SIG-M5 (cell line): ENCODE results near the gene PVALEF.

ENCODE experiments used
- DNase-seq: peaks from one replicate; lab custom pipeline; 2025; lab: John Stamatoyannopoulos, UW

The PVALEF gene

DNA sequence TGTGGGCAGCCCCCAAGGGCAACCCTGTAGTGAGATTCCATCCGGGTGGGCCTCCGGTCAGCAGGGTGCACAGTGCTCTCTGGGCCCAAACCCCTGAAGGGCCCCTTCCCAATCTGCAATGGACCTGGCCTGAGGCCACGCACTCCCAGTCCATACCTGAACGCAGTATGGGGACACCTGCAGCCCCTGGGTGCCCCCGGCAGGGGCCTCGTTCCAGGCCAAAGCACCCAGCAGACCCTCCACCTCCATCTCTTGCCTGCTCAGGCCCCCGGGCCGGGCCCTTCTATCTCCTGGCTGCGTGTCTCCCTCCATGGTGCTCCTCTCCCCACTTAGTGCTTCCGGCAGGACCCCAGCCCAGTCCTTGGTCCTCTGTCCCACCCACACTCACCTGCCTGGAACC is 18.0 kb downstream of the PVALEF start:
- no peak for DNase-seq

DNA sequence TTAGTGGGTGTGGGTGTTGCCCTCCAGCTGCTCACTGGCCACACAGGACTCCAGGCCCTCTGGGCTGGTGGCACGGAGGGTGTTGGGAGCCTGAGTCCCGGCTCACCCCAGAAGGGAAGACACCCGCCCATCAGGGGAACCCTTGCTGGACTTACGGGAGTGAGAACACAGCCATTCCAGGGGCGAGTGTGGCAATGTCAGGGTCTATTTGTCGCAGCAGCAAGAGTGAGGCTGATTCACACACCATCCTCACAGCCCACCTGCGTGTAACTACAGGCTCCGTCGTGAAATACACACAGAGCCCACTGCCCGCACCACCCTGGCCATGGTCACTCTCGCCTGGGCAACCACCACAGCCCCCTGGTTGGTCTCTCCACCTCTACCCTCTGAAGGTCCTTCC is 18.5 kb downstream of the PVALEF start:
- DNase-seq, result no peak

DNA sequence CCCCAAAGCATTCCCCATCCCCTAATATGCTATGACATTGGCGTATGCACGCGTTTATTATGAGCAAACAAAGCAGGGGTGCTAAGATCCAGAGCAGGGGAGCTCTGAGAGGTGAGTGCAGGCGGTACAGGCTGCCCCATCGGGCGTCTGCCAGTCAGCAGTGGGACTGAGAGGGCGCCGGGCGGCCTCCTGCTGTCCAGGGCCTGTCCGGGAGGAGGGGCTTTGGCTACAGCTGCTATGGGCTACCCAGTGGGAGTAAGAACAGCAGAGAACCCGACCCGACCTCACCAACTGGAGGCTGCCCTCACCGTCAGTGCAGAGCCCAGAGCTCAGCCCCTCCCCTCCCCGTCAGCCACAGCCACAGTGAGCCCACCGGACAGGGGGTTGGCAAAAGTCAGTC is 19.2 kb downstream of the PVALEF start:
- DNase-seq, result no peak

DNA sequence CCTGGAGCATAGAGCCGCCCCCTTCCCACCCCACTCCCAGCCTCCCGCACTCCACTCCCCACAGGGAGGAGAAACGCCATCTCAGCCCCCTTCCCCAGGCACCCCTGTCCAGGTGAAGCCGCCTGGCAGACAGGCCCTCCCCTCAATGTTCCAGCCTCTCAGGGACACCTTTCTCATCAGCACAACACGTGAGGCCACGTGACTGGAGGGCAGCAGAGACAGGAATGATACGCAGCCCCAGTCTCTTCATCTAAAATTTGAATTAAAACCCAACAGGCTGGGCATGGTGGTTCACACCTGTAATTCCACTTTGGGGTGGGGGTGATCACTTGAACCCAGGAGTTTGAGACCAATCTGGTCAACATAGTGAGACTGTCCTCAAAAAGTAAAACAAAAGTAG is 20.9 kb downstream of the PVALEF start:
- DNase-seq, result no peak

DNA sequence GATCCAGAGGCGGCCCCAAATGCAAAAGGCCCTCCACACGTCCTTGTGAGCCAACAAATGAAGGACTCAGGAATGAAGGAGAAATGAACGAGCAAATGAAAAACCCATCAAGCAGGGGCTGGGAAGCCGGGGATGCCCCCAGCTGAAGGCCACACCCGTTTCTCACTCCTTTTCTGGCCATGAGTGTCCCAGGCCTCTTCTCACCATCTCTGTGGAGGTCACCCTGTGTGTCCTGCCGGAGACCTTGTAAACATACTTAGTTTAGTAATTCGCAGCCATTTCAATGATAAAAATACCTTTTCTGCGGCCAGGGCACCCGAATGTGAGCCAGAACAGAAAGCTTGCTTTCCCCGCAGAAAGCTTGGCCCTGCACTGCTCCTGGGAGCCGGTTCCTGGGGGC is 21.8 kb downstream of the PVALEF start:
- no peak for DNase-seq

DNA sequence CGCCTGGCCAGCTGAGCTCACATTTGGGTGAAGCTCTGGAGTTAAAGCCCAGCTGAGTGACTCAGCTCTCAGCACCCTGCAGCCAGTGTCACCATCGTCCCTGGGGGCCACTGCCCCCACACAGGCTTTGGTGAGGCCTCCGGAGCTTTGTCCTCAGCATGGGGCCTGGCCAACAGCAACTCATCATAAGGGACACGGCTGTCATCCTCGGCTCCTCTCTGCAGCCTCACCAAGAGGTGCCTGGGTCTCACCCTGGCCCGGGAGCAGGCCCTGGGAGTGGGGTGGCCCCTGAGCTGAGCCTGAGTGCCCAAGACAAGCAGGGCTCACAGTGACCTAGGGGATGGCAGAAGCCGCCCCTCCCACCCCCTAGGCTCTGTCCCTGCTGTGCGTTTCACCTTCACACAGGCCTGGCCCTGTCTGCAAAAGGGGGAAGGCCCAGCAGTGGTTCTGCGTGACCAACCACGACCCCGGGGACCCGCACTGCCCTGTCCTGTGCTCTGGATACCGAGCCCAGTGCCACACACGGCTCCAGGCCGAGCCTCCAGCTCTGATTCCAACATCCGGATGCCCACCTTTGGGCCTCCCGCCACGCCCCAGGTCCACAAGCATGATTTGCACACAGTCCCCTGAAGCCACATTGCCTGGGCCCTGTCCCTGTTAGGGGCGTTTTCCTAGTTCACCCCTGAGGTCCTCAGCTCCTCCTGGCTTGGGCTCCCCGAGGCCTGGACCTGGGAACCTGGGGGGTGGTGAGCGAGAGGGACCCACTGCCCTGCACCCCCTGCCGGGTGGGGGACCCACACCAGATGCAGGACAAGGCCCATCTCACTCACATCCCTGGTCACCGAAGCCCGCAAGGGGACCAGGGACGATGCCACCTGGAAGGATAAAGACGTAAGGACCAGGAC is 22.5 kb downstream of the PVALEF start:
- DNase-seq, result no peak

DNA sequence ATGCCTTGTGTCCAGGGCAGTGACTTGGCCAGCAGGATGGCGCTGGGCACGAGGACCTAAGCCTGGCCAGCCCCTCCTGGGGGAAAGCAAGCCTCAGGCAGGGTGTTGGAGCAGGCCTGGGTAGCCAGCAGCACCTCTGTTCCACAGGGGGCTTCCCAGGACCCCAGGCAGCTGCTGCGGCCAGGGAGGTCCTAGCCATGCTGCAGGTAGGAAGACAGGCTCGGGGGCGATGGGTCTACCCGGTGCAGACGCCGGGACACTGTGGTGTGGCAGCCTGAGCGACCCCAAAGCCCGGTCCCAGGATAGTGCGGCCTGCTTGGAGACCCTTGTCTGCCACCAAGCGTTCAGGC is 23.2 kb downstream of the PVALEF start:
- DNase-seq, result no peak

DNA sequence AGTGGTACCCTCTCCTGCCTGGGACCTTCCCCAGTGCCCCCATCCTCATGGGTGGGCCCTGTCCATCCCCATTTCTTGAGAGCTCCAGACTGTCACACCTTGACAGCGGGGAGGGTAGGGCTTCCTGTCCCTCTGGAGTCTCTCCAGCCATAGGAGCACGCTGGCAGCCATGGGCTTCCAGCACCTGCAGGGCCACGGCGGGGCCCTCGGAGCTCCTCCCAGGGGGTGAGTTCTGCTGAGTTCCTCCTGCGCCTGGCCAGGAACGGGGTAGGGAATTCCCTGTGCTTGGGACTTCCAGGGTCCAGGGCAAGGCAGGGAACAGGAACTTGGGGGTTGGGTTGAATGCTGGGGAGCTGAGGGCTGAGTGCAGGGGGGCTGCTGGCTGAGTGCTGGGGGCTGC is 23.7 kb downstream of the PVALEF start:
- no peak for DNase-seq

DNA sequence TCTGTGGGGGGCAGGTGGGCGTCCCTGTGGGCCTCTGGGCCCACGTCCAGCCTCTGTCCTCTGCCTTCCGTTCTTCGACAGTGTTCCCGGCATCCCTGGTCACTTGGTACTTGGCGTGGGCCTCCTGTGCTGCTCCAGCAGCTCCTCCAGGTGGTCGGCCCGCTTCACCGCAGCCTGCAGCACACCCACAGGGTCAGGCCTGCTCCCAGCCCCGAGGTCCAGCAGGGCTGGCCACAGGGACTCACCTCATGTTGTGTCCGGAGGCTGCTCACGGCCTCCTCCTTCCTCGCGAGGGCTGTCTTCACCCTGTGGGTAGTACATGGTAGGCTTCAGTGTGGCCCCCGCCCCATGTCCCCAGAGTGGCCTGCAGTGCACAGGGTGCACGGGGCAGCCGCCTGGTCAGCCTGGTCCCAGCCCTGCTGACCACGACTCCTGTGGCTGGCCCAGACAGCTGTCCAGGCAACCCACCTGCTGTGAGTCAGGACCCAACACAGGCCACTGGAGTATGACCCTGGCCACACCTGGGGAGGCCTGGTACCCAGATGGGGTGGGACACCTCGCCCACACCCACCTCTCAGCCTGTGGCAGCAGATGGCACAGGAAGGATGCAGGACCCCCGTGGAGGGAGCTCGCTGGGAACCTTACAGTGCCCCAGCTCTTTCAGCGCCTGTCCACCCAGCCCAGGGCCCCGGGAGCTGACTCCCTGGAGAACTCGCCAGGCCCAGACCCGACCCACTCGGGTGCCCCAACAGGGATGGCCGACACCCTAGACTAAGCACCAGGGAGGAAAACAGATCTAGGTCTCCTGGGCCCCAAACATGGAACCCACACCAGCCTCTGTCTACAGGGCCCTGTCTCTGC is 24.6 kb downstream of the PVALEF start:
- no peak for DNase-seq

DNA sequence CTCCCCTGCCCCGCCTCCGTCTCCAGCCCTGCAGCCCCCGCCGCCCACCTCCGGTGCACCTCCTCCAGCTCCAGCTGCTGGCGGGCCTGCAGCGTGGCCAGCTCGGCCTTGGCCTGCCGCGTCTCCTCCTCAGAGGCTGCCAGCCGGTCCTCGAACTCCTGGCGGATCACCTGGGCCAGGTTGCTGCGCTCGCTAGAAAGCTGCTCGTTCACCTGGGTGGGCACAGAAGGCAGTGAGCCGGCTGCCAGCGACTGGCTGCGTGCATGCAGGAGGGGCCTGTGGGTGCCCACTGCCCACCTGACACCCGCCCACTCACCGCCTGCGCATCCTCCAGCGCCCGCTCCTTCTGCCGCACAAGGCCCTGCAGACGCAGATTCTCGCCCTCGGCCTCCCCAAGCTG is 25.3 kb downstream of the PVALEF start:
- DNase-seq, result no peak

DNA sequence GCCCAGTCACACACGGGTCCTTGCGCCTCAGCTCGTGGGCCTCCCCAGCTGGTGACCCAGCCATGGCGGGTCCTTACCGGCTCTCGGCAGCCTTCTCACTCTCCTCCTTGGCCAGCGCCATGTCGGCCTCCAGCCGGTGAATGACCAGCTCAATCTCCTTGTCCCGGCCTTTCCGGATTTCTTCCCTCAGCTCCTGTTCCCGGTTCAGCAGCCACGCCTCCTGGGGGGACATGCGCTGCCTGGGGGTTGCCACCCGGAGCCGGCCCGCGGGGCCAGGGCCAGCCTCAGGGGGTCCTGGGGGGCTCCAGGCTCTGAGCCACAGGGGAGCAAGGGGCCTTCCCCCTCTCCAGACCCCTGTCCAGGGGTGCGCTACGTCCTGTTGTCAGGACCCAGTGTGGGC is 25.8 kb downstream of the PVALEF start:
- DNase-seq, result no peak

DNA sequence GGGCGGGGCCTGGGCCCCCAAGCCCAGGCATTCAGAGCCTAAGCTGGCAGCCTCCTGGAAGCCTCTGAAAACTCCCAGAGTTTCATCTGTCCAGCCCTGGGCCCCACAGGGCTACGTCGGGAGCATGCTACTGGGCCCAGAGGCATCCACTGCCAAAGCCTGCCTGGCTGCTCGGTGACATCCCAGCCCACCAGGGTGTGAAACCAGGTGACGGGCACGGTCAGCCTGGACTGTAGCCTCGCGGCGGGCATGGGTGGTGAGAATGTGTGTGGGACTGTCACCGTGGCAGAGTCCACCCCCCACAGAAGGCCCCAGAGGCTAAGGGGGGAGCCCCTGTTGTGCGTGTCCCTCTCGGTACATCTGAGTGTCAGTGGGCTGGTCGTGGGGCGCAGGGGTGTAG is 26.3 kb downstream of the PVALEF start:
- no peak for DNase-seq

DNA sequence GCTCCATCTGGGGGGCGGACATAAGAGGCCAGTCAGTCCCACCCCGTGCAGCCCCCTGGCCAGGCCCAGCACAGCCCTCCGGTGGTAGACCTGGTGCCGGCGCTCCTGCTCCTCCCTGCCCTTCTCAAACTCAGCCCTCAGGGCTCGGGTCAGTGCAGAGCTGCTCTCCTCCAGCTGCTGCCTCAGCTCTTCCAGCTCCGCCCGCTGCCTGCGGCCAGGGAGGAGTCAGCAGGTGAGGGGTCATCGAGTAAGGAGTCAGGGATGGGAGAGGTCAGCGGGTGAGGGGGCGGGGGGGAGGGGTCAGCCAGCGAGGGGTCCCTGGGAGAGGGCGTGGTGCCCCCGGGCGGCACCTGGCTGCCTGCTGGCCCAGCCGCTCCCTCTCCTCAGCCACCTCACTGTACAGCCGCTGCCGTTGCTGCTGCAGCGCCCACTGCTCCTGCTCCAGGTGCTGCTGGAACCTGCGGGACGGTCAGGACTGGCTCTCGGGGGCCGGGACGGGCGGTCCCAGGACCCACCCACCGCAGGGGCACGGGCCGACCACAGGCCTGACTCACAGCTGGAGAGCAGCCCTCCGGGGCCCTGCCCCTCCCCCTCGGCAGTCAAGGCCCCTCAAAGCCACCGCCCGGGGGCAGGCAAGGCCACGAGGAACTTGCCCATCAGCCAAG is 27.2 kb downstream of the PVALEF start:
- no peak for DNase-seq

DNA sequence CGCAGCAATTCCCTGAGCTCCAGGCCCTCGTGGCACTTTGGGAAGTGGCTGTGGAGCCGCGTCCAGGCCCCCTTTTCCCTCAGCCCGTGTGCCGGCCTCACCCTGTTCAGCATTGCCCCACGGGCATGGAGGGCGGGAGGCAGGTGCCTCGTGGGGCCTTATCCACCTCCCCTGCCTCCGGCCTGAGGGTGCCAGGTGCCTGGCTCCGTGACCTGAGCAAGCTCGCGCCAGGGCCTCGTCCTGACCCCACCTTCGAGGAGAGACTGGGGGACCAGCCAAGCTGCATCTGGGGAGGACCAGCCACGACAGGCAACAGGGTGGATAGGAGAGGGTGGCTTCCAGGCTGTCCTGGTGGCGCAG is 27.7 kb downstream of the PVALEF start:
- DNase-seq, result no peak

DNA sequence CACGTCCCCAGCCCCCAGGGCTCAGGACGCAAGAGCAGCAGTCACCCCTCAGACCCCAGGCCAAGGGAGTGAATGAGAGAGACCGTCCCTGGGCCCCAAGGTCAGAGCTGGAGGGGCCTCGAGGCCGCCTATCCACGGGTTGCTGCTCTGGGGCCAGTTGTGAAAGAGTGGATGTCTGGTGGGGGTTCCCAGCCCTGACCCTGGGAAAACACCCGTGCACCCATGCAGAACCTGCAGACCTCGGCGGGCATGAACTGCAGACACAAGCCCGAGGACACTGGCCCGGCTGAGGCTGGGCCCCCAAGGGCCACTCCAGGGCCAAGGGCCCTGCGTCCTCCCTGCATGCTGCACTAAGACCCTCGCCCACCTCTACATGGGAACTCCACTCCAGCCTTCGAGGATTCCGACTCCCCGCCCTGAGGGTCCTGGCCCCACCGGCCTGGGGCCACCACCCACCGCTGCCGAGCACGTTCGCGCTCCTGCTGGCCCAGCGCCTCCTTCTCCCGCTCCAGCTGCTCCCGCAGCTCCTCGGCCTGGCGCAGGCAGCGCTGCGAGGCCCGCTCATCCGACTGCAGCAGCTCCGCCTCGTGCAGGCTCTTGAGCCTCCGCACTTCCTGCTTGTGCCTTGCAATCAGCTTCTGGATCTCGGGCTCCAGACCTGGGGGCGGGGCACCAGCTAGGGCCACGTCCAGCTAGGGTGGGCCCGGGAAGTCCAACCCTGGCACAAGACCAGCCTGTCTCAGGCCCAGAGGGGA is 28.3 kb downstream of the PVALEF start:
- DNase-seq, result no peak

DNA sequence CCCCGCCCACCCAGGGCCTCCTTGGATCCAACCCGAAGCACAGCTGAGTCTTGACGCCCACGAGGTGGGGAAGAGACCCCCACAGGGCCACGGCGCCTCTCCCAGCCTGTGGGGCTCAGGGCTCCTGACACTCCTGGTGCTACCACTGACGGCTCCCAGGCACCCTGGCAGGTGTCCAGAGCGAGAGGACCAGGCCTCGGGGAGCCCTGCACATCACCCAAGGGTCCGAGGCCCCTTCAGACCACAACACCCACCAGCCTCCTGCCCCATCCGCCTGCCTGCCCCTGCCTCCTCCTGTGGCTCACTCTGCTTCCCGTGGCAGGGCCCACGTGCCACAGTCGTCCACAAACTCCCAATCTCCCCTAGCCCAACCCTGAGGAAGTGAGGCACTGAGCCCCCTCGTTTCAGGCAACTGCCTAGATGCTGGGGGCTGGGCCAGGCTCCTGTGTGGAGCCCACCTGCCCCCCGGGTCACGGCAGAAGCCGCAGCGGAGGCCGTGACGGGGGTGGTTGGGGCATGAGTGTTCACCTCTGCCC is 29.0 kb downstream of the PVALEF start:
- no peak for DNase-seq

DNA sequence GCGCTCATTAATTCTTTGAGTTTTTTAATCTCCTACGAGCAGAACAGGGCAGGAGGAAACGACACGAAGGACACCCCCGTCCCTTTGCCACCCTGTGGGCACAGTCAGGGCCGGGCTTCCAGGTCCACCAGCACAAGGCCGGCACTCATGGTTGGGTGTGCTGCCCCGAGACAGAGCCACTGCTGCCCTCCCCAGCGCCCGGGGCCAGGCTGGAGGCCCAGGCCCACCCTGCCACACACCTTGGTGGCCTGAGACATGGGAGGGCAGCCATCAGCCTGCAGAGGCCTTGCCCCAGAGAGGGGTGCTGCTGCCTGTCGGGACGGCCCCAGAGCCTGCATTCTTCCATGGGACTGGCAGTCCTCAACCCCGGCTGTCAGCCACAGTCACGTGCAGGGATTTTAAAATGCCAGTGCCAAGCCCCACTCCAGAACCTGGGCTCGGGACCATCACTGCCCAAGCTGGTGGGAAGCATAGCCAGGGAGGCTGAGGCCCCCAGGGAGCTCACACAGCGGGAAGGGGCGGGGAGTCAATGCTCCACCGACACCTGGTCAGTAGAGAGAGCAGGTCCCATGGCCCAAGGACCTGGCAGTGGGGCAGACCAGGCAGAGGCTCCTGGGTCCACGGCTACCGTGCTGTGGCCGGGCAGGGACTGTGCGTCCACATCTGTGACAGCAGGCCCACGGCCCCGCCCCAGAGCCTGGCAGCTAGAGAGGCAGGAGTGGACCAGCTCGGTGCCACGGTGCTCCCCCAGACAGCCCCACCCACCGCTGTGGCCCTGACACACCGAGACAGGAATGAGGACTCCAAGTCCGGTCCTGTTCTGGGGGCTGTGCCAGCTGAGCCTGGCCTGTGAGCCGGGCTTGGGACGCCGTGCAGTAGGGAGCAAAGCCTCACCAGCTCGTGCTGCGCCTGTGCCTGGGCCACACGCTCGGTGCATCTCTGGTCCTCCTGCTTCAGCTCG is 29.9 kb downstream of the PVALEF start:
- no peak for DNase-seq

DNA sequence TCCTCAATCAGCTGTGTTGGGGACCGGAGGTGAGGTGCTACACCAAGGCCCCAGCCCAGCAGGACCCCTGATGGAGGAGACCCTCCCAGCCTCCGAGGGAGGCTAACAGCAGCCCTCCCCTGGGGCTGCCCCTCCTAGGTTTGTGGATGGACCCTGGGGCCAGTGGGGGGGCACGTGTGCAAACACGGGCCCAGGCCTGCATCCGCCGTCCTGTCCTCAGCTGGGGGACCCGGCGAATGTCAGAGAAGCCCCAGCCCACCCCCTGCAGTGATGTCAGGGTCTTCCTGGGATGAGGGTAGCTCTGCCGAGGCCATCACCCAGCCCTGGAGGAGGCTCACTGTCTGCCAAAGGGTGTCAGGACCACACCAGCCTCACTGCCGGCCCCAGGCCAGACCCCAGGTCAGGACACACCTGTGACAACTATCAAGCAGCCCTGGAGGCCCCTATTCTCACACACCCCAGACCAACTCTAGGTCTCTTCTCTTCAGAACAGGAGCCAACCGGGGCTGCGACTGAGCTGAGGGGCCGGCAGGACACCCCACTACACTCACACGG is 30.7 kb downstream of the PVALEF start:
- no peak for DNase-seq

DNA sequence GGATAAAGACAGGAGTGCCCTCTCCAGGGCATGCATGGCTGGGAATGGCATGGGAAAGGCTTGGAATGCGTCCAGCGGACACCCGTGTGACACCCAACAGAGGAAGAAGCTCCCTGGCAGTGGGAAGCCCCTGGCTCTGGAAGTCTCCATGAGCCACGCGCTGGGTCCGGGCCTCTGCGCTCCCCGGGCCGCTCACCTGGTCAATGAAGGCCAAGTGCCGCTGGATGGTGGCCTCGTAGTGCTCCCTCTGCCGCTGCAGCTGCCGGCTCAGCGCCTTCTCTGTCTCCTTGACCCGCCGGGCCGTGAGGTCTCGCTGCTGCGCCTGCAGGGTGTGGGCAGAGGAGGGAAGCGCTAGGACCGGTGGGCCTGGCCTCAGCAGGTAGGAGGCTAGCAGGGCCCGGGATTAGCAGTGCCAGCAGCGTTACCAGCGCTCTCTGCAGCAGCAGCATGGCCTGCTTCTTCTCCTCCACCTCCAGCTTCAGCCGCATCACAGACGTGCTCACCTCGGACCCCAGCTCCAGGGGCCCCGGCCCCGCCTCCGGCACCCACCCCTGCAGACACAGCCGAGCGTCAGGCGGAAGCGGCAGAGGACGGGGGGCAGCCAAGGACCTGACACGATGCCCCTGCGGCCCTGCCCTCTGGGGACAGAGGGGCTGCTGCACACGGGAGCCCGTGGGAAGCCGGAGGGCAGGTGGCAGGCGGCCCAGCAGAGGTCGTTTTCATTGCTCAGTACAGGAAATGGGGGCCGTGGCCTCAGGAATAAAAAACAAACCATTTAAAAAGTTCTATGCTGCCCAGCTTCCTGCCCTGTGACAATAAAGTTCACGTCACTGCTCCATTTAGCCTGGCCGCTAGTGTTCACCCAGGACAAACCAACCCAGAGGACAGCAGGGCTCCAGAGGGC is 31.4 kb downstream of the PVALEF start:
- no peak for DNase-seq
